Endothelial cell of umbilical vein (primary cell): ENCODE measurements around the gene TADA1.

Experiments
- CTCF ChIP-seq, 2 donors: IDR thresholded peaks; 1 replicate in 1 of 2; 2 replicates in 1 of 2; pipeline ENCODE4 v1.5.1; 2011; ENCODE audit warnings: low read length in 2 of 2, mild to moderate bottlenecking in 2 of 2, moderate library complexity in 2 of 2, control low read depth in 1 of 2, inconsistent platforms in 1 of 2, low read depth in 1 of 2; ENCODE audit not compliant: insufficient read depth in 1 of 2; ENCODE audit errors: extremely low read depth in 1 of 2
- EZH2 ChIP-seq: IDR thresholded peaks from 2 replicates; pipeline ENCODE4 v1.6.1; 2012; ENCODE audit warnings: borderline replicate concordance, low read depth, mild to moderate bottlenecking, moderate library complexity, low read length, inconsistent platforms; ENCODE audit not compliant: severe bottlenecking
- FOS ChIP-seq: IDR thresholded peaks from 2 replicates; pipeline ENCODE4 v1.6.1; 2011; ENCODE audit warnings: mild to moderate bottlenecking, low read length, moderate library complexity, borderline replicate concordance; ENCODE audit not compliant: insufficient read depth
- GATA2 ChIP-seq: IDR thresholded peaks from 2 replicates; pipeline ENCODE4 v1.7.0; 2011; ENCODE audit warnings: low read depth, mild to moderate bottlenecking, moderate library complexity, mixed read lengths, low read length; ENCODE audit not compliant: insufficient read length, insufficient read depth
- JUN ChIP-seq: IDR thresholded peaks from 2 replicates; pipeline ENCODE4 v1.6.1; 2011; ENCODE audit warnings: borderline replicate concordance, low read depth; ENCODE audit not compliant: insufficient read length, insufficient read depth
- MAX ChIP-seq: IDR thresholded peaks from 2 replicates; pipeline ENCODE4 v1.6.1; 2011; ENCODE audit not compliant: insufficient read depth, insufficient read length
- MYC ChIP-seq: IDR thresholded peaks from one replicate; pipeline ENCODE4 v1.6.1; 2011; ENCODE audit warnings: mild to moderate bottlenecking, low read depth, low read length
- POLR2A ChIP-seq: IDR thresholded peaks from 2 replicates; pipeline ENCODE4 v1.6.1; 2012; ENCODE audit warnings: low read depth, mild to moderate bottlenecking, control low read depth, low read length
- POLR2AphosphoS5 ChIP-seq: IDR thresholded peaks from 2 replicates; pipeline ENCODE4 v1.6.1; 2012; ENCODE audit warnings: low read depth, mild to moderate bottlenecking, control low read depth, low read length, moderate library complexity; ENCODE audit not compliant: insufficient read depth

GRCh38 chr1:166858726-166859419 is 17.2 kb downstream of the TADA1 start:
- no peak for TF ChIP-seq POLR2AphosphoS5
- no peak for TF ChIP-seq CTCF (IDR thresholded peaks at IDR 0.05; ENCODE audit: extremely low read depth in 1 of 2, insufficient read depth in 1 of 2, low read depth in 1 of 2, low read length in 2 of 2)
- TF ChIP-seq EZH2: no peak
- TF ChIP-seq POLR2A: no peak
- TF ChIP-seq FOS: no peak
- TF ChIP-seq MYC: no peak
- TF ChIP-seq GATA2: no peak
- no peak for TF ChIP-seq JUN
- TF ChIP-seq MAX: no peak
